ENCODE results near the gene PALM. TPM values are rescaled to one million over a fixed set of nuclear protein-coding genes. Genes with fewer than 3 reads are reported as not detected.
A peak's percentile ranks its signal among the peaks of the same experiment; 100 is the strongest.

Gene PALM
- total RNA-seq, 2 experiments from 2014 or later: not detected

GRCh38 chr19:703651-704446 lies 4.9 kb upstream of the PALM start:
- ChIA-PET POLR2A (interaction anchor here (1.1 kb wide), 1 partner anchor 40 kb away, joined by 3 read pairs; no protein-coding TSS in a partner anchor), CTCF (interaction anchor here (1.2 kb wide), 1 partner anchor 30 kb away, joined by 3 read pairs; no protein-coding TSS in a partner anchor)
- H3K27me3 Mint-ChIP-seq: peaks cover 18% of the 10 kb centered on the region
- DNase-seq: peak; percentile 72
- peaks cover 16% of the 10 kb centered on the region for H3K4me1 Mint-ChIP-seq
- no peak overlapping the region for H3K4me3 Mint-ChIP-seq
- no peaks in the 10 kb centered on the region for H3K9me3 Mint-ChIP-seq
- H3K27ac Mint-ChIP-seq: no peak overlapping the region
- H3K36me3 Mint-ChIP-seq (ENCODE audit: low read depth): no peaks in the 10 kb centered on the region

GRCh38 chr19:704447-704741 lies 4.3 kb upstream of the PALM start:
- Mint-ChIP-seq H3K9me3 (no peaks in the 10 kb centered on the region), H3K4me3 (no peak overlapping the region), H3K36me3 (ENCODE audit: low read depth) (no peaks in the 10 kb centered on the region), H3K27ac (no peak overlapping the region), H3K4me1 (peaks cover 16% of the 10 kb centered on the region), H3K27me3 (peaks cover 18% of the 10 kb centered on the region)
- ChIA-PET POLR2A (no interaction called here), CTCF (no interaction called here)
- no peak for DNase-seq

GRCh38 chr19:709196-709964 lies 645 bp downstream of the PALM start:
- H3K9me3 Mint-ChIP-seq: no peaks in the 10 kb centered on the region
- H3K36me3 Mint-ChIP-seq (ENCODE audit: low read depth): no peaks in the 10 kb centered on the region
- ChIA-PET POLR2A (no interaction called here), CTCF (no interaction called here)
- H3K27me3 Mint-ChIP-seq: peaks cover 25% of the 10 kb centered on the region
- no peak for DNase-seq
- H3K27ac Mint-ChIP-seq: no peak overlapping the region
- peaks cover 3% of the 10 kb centered on the region for H3K4me1 Mint-ChIP-seq
- H3K4me3 Mint-ChIP-seq: no peak overlapping the region

GRCh38 chr19:709965-710571 lies 1.3 kb downstream of the PALM start:
- Mint-ChIP-seq H3K4me1 (peaks cover 2% of the 10 kb centered on the region), H3K27me3 (peaks cover 25% of the 10 kb centered on the region), H3K4me3 (no peak overlapping the region), H3K9me3 (no peaks in the 10 kb centered on the region), H3K36me3 (ENCODE audit: low read depth) (no peaks in the 10 kb centered on the region), H3K27ac (no peak overlapping the region)
- DNase-seq: no peak
- CTCF ChIA-PET: no interaction called here
- POLR2A ChIA-PET: no interaction called here

GRCh38 chr19:710767-711166 lies 2.0 kb downstream of the PALM start:
- Mint-ChIP-seq H3K36me3 (ENCODE audit: low read depth) (no peaks in the 10 kb centered on the region), H3K27me3 (peaks cover 25% of the 10 kb centered on the region), H3K27ac (no peak overlapping the region), H3K9me3 (peaks cover 6% of the 10 kb centered on the region), H3K4me1 (no peaks in the 10 kb centered on the region), H3K4me3 (no peak overlapping the region)
- no peak for DNase-seq
- POLR2A ChIA-PET: no interaction called here
- CTCF ChIA-PET: no interaction called here

- ChIA-PET CTCF (no interaction called here), POLR2A (no interaction called here)
- no peak for DNase-seq
- no peak overlapping the region for H3K4me3 Mint-ChIP-seq
- peaks cover 8% of the 10 kb centered on the region for H3K9me3 Mint-ChIP-seq
- H3K36me3 Mint-ChIP-seq (ENCODE audit: low read depth): no peaks in the 10 kb centered on the region
- H3K27me3 Mint-ChIP-seq: peaks cover 25% of the 10 kb centered on the region
- H3K27ac Mint-ChIP-seq: no peak overlapping the region
- no peaks in the 10 kb centered on the region for H3K4me1 Mint-ChIP-seq
Measured at GRCh38 chr19:711254-711653, 2.5 kb downstream of the PALM start.

- DNase-seq: no peak
- peaks cover 8% of the 10 kb centered on the region for H3K9me3 Mint-ChIP-seq
- no peaks in the 10 kb centered on the region for H3K36me3 Mint-ChIP-seq (ENCODE audit: low read depth)
- ChIA-PET CTCF (no interaction called here), POLR2A (no interaction called here)
- H3K4me3 Mint-ChIP-seq: no peak overlapping the region
- H3K27ac Mint-ChIP-seq: no peak overlapping the region
- H3K27me3 Mint-ChIP-seq: peaks cover 15% of the 10 kb centered on the region
- H3K4me1 Mint-ChIP-seq: no peaks in the 10 kb centered on the region
Measured at GRCh38 chr19:715347-715746, 6.6 kb downstream of the PALM start.

GRCh38 chr19:718251-718951 lies 9.7 kb downstream of the PALM start:
- Mint-ChIP-seq H3K4me1 (no peaks in the 10 kb centered on the region), H3K9me3 (peaks cover 8% of the 10 kb centered on the region), H3K27me3 (peaks cover 7% of the 10 kb centered on the region), H3K27ac (no peak overlapping the region), H3K36me3 (ENCODE audit: low read depth) (no peaks in the 10 kb centered on the region), H3K4me3 (no peak overlapping the region)
- ChIA-PET CTCF (no interaction called here), POLR2A (no interaction called here)
- no peak for DNase-seq

GRCh38 chr19:718991-719512 lies 10.3 kb downstream of the PALM start:
- Mint-ChIP-seq H3K4me3 (no peak overlapping the region), H3K36me3 (ENCODE audit: low read depth) (no peaks in the 10 kb centered on the region), H3K4me1 (no peaks in the 10 kb centered on the region), H3K27me3 (peaks cover 7% of the 10 kb centered on the region), H3K9me3 (peaks cover 8% of the 10 kb centered on the region), H3K27ac (no peak overlapping the region)
- ChIA-PET CTCF (no interaction called here), POLR2A (no interaction called here)
- no peak for DNase-seq

GRCh38 chr19:719636-720344 lies 11.1 kb downstream of the PALM start:
- Mint-ChIP-seq H3K27ac (no peak overlapping the region), H3K27me3 (peaks cover 7% of the 10 kb centered on the region), H3K9me3 (peaks cover 8% of the 10 kb centered on the region), H3K36me3 (ENCODE audit: low read depth) (no peaks in the 10 kb centered on the region), H3K4me3 (no peak overlapping the region), H3K4me1 (no peaks in the 10 kb centered on the region)
- DNase-seq: no peak
- CTCF ChIA-PET: no interaction called here
- POLR2A ChIA-PET: no interaction called here

GRCh38 chr19:720345-721160 lies 11.8 kb downstream of the PALM start:
- DNase-seq: no peak
- CTCF ChIA-PET: no interaction called here
- Mint-ChIP-seq H3K4me1 (no peaks in the 10 kb centered on the region), H3K27me3 (peaks cover 7% of the 10 kb centered on the region), H3K36me3 (ENCODE audit: low read depth) (no peaks in the 10 kb centered on the region), H3K27ac (no peak overlapping the region), H3K9me3 (peaks cover 4% of the 10 kb centered on the region), H3K4me3 (no peak overlapping the region)
- POLR2A ChIA-PET: no interaction called here

- DNase-seq: no peak
- H3K4me3 Mint-ChIP-seq: no peak overlapping the region
- no peaks in the 10 kb centered on the region for H3K36me3 Mint-ChIP-seq (ENCODE audit: low read depth)
- ChIA-PET POLR2A (no interaction called here), CTCF (no interaction called here)
- H3K27ac Mint-ChIP-seq: no peak overlapping the region
- H3K9me3 Mint-ChIP-seq: no peaks in the 10 kb centered on the region
- H3K27me3 Mint-ChIP-seq: peaks cover 7% of the 10 kb centered on the region
- no peaks in the 10 kb centered on the region for H3K4me1 Mint-ChIP-seq
Measured at GRCh38 chr19:722553-723101, 13.9 kb downstream of the PALM start.

All from activated CD4-positive, alpha-beta memory T cell treated with anti-CD3 and anti-CD28 coated beads, Interleukin-2, amount 10 ng/mL, durations not matched to agents 7 days and 5 days (primary cell).